Immature natural killer cell (primary cell): Measurements from ENCODE around the gene RPRD1A. TPM values are rescaled to one million over a fixed set of nuclear protein-coding genes. Genes with fewer than 3 reads are reported as not detected.
"Not testable (repeated sequence)": the region's sequence is repeated elsewhere in the genome, so short reads cannot be mapped to it uniquely, and the experiment has no call there.

Experiments
- DNase-seq, 3 donors: peaks; one replicate each; pipeline ENCODE4 v3.0.0; 2022; ENCODE audit warnings: mixed read lengths in 1 of 3
- H3K27ac Mint-ChIP-seq, 6 donors: one replicate each; pipeline ENCODE4 v1.8.0; 2020; ENCODE audit warnings: mixed read lengths in 6 of 6, mild to moderate bottlenecking in 5 of 6, inconsistent platforms in 4 of 6, moderate library complexity in 3 of 6
- H3K27me3 Mint-ChIP-seq, 3 donors: one replicate each; pipeline ENCODE4 v1.8.0; 2020 to 2021; ENCODE audit warnings: low read depth in 3 of 3, mild to moderate bottlenecking in 3 of 3, mixed read lengths in 3 of 3, moderate library complexity in 3 of 3, inconsistent platforms in 1 of 3
- H3K36me3 Mint-ChIP-seq, 3 donors: one replicate each; pipeline ENCODE4 v1.8.0; 2020; ENCODE audit warnings: mixed read lengths in 3 of 3, inconsistent platforms in 2 of 3, mild to moderate bottlenecking in 2 of 3
- H3K4me1 Mint-ChIP-seq, 2 donors: one replicate each; pipeline ENCODE4 v1.8.0; 2020; ENCODE audit warnings: inconsistent platforms in 2 of 2, mild to moderate bottlenecking in 2 of 2, mixed read lengths in 2 of 2, moderate library complexity in 1 of 2
- H3K4me3 Mint-ChIP-seq, 5 donors: one replicate each; pipeline ENCODE4 v1.8.0; 2020; ENCODE audit warnings: mild to moderate bottlenecking in 5 of 5, mixed read lengths in 5 of 5, inconsistent platforms in 3 of 5, moderate library complexity in 3 of 5
- H3K9me3 Mint-ChIP-seq, 6 donors: one replicate each; pipeline ENCODE4 v1.8.0; 2020; ENCODE audit warnings: mild to moderate bottlenecking in 6 of 6, mixed read lengths in 6 of 6, inconsistent platforms in 4 of 6, moderate library complexity in 3 of 6
- polyA plus RNA-seq, 3 donors: library from polyadenylated mRNA; unstranded; fragments of 300-500 nt; fragmentation: Illumina TruSeq; gene quantifications; one replicate each; pipeline ENCODE4 v1.2.3, GENCODE V29; 2021

RPRD1A gene
- polyA plus RNA-seq, 3 donors from 2014 or later: 6.3 to 11.0 (median 7.4) TPM

DNA sequence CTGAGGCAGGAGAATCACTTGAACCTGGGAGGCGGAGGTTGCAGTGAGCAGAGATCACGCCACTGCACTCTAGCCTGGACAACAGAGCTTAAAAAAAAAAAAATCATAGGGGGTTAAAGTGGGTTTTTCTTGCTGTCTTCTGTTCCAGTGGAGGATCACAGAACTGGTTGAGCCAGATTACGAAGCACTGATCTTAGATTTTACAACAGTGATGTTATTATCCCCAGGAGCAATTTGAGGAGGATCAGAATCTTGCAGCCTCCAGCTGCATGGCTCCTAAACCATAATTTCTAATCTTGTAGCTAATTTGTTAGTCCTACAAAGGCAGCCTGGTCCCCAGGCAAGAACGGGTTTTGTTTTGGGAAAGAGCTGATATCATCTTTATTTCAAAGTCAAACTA lies 99.5 kb downstream of the RPRD1A start:
- peaks cover 6 to 14% (median 7%) of the 10 kb centered on the region in 3 donors for H3K27me3 Mint-ChIP-seq
- not testable (repeated sequence) for DNase-seq, H3K9me3 Mint-ChIP-seq, H3K4me3 Mint-ChIP-seq, H3K36me3 Mint-ChIP-seq, H3K27ac Mint-ChIP-seq
- H3K4me1 Mint-ChIP-seq: peaks cover 20 to 27% of the 10 kb centered on the region in 2 donors

- H3K27me3 Mint-ChIP-seq: peaks cover 0 to 6% (median 1%) of the 10 kb centered on the region in 3 donors
- peaks cover 0 to under 1% of the 10 kb centered on the region in 2 donors for H3K4me1 Mint-ChIP-seq
- no peak overlapping the region for H3K4me3 Mint-ChIP-seq
- peaks cover 0 to 2% (median 0%) of the 10 kb centered on the region in 6 donors for H3K9me3 Mint-ChIP-seq
- DNase-seq: no peak
- H3K36me3 Mint-ChIP-seq: peaks cover 0 to 6% (median 0%) of the 10 kb centered on the region in 3 donors
- H3K27ac Mint-ChIP-seq: no peak overlapping the region
These were observed 103.0 kb downstream of the RPRD1A start for GRCh38 chr18:35964319-35964718.

DNA sequence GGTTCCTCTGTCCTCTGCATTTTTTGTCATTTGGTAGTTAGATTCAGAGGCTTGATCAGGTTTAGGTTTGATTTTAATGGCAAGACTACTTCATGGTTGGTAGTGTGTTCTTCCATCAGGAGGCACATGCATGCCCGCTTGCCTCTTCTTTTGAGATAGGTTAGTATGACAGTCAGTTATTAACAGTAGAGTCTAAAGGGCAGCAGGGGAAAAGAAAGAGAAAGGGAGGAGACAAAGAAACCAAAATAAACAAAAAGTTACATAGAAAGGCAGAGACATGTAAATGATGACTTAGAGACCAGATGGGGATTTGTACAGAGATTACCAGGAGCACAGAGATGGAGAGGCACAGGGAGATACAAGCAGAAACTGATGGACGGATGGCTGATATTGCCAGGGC lies 105.0 kb downstream of the RPRD1A start:
- H3K4me3 Mint-ChIP-seq: no peak overlapping the region
- H3K27ac Mint-ChIP-seq: no peak overlapping the region
- H3K36me3 Mint-ChIP-seq: peaks cover 0 to 6% (median 0%) of the 10 kb centered on the region in 3 donors
- no peak for DNase-seq
- H3K9me3 Mint-ChIP-seq: peaks cover 0 to 4% (median 0%) of the 10 kb centered on the region in 6 donors
- H3K27me3 Mint-ChIP-seq: peaks cover 7 to 9% (median 8%) of the 10 kb centered on the region in 3 donors
- no peaks in the 10 kb centered on the region for H3K4me1 Mint-ChIP-seq

- H3K27me3 Mint-ChIP-seq: peaks cover 7 to 25% (median 8%) of the 10 kb centered on the region in 3 donors
- no peak for DNase-seq
- H3K4me3 Mint-ChIP-seq: no peak overlapping the region
- H3K4me1 Mint-ChIP-seq: no peaks in the 10 kb centered on the region
- no peaks in the 10 kb centered on the region for H3K36me3 Mint-ChIP-seq
- H3K9me3 Mint-ChIP-seq: peaks cover 0 to 2% (median 0%) of the 10 kb centered on the region in 6 donors
- H3K27ac Mint-ChIP-seq: no peak overlapping the region
These were observed 111.1 kb downstream of the RPRD1A start for GRCh38 chr18:35956226-35956625.

- Mint-ChIP-seq H3K27me3 (peaks cover 7 to 30% (median 13%) of the 10 kb centered on the region in 3 donors), H3K9me3 (peaks cover 0 to 2% (median 0%) of the 10 kb centered on the region in 6 donors), H3K36me3 (no peaks in the 10 kb centered on the region), H3K4me3 (no peak overlapping the region), H3K27ac (no peak overlapping the region), H3K4me1 (peaks cover 5% of the 10 kb centered on the region in 2 donors)
- DNase-seq: no peak
These were observed 113.7 kb downstream of the RPRD1A start for GRCh38 chr18:35953688-35954087.

DNA sequence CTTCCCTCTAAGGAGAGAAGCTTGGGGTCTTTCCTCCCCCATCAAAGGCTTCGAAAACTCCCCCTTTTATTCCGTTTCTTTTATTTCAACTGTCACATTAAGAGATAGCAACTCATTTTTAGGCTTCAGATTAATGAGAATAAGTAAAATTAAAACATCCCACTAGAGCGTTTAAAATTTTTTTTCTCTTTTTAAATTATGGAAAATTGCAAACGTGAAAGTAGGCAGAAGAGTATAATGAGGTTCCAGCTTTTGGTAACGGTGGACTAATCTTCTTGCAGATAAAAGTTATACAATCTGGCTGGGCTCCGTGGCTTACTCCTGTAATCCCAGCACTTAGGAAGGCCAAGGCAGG lies 116.8 kb downstream of the RPRD1A start:
- H3K27me3 Mint-ChIP-seq: peaks cover 6 to 13% (median 10%) of the 10 kb centered on the region in 3 donors
- H3K27ac Mint-ChIP-seq: no peak overlapping the region
- peak overlapping the region; percentile 81 to 86 (median 83) for H3K4me3 Mint-ChIP-seq
- DNase-seq: no peak
- no peaks in the 10 kb centered on the region for H3K36me3 Mint-ChIP-seq
- H3K4me1 Mint-ChIP-seq: peaks cover 5% of the 10 kb centered on the region in 2 donors
- no peaks in the 10 kb centered on the region for H3K9me3 Mint-ChIP-seq

GRCh38 chr18:35949903-35950627 lies 117.3 kb downstream of the RPRD1A start:
- Mint-ChIP-seq H3K36me3 (no peaks in the 10 kb centered on the region), H3K27me3 (peaks cover 6 to 13% (median 10%) of the 10 kb centered on the region in 3 donors), H3K4me1 (peaks cover 5% of the 10 kb centered on the region in 2 donors), H3K4me3 (peak overlapping the region; percentile 81 to 86 (median 83)), H3K9me3 (no peaks in the 10 kb centered on the region), H3K27ac (no peak overlapping the region)
- peak; percentile 57 to 62 (median 59) for DNase-seq

DNA sequence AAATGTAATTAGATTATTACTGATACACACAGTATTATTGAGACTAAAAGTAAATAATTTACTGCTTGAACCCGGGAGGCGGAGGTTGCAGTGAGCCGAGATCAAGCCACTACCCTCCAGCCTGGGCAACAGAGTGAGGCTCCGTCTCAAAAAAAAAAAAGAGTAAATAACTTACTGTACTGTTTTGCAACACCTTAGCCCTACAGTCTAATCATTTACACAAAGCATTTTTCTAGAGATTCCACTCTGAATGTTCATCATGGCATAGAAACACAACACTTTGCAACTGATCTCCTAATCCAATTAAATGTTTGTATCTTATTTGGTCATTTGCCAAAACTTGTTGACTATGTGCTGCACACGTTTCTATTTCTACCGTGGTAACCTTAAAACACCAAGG lies 118.3 kb downstream of the RPRD1A start:
- H3K9me3 Mint-ChIP-seq: no peaks in the 10 kb centered on the region
- H3K27me3 Mint-ChIP-seq: peaks cover 6 to 13% (median 10%) of the 10 kb centered on the region in 3 donors
- H3K27ac Mint-ChIP-seq: no peak overlapping the region
- no peak for DNase-seq
- no peaks in the 10 kb centered on the region for H3K36me3 Mint-ChIP-seq
- H3K4me3 Mint-ChIP-seq: peak overlapping the region in 3 of 5 donors; percentile 21 to 40 (median 34)
- H3K4me1 Mint-ChIP-seq: peaks cover 5% of the 10 kb centered on the region in 2 donors

GRCh38 chr18:35948080-35948479 lies 119.3 kb downstream of the RPRD1A start:
- Mint-ChIP-seq H3K27ac (no peak overlapping the region), H3K36me3 (no peaks in the 10 kb centered on the region), H3K4me1 (peaks cover 5% of the 10 kb centered on the region in 2 donors), H3K27me3 (peaks cover 6 to 13% (median 10%) of the 10 kb centered on the region in 3 donors), H3K4me3 (no peak overlapping the region), H3K9me3 (no peaks in the 10 kb centered on the region)
- no peak for DNase-seq

DNA sequence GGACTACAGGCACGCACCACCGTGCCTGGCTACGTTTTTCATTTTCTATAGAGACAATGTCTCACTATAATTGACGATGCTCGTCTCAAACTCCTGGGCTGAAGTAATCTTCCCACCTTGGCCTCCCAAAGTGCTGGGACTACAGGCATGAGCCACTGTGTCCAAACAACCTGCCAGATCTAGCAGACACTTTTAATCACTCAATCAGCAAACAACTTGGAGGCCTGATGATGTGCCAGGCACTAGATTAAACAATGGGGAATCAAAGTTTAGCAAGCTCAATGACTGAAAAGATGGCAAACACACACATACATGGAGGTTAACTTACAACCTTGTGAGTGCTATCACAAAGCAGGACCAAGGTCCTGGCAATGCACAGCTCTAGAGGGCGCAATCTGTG lies 124.7 kb downstream of the RPRD1A start:
- no peak for DNase-seq
- Mint-ChIP-seq H3K27ac (no peak overlapping the region), H3K4me1 (no peaks in the 10 kb centered on the region), H3K36me3 (no peaks in the 10 kb centered on the region), H3K27me3 (peaks cover 2 to 5% (median 3%) of the 10 kb centered on the region in 3 donors), H3K9me3 (no peaks in the 10 kb centered on the region), H3K4me3 (no peak overlapping the region)

DNA sequence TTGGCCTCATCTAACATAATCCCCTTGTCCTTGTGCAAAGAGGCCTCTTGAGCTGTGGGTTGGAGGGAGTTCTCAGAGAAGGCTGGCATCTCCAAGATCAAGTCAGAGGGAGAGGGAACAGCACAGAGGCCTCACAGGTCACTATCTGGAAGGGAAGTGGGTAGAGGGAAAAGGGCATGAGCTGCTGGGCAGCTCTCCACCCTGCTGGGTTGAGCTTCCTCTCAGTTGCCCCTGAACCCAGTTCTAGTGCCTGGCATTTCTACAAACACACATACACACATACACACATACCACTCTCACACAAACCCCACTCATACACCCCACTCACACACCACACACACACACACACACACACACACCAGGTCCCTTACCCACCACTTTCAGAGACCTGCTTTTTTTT lies 125.2 kb downstream of the RPRD1A start:
- DNase-seq: no peak
- Mint-ChIP-seq H3K27me3 (peaks cover 2 to 5% (median 3%) of the 10 kb centered on the region in 3 donors), H3K27ac (no peak overlapping the region), H3K36me3 (no peaks in the 10 kb centered on the region), H3K4me3 (no peak overlapping the region), H3K9me3 (no peaks in the 10 kb centered on the region), H3K4me1 (no peaks in the 10 kb centered on the region)

DNA sequence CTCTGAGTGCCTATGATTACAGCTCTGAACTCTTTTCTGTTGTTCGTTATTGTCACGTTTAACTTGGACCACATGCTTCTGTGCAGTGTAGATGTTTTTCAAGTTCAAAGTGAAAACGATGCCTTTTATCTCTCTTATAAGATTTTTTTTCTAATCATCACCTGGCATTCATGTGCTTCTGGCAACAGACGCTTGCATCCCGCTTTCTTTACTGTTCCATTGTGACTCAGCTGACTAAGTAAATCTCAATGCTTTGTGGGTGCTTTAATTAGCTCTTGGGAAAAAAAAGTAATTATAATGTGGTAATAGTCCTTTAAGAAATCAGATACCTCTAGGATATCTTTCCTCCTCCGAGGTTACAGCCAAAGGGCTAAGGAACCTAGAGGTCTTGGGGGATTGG lies 126.1 kb downstream of the RPRD1A start:
- Mint-ChIP-seq H3K4me1 (no peaks in the 10 kb centered on the region), H3K27ac (no peak overlapping the region), H3K36me3 (no peaks in the 10 kb centered on the region), H3K27me3 (peaks cover 2 to 3% (median 3%) of the 10 kb centered on the region in 3 donors), H3K4me3 (no peak overlapping the region), H3K9me3 (no peaks in the 10 kb centered on the region)
- DNase-seq: no peak
